Measurements from ENCODE around the gene VPS37C.
A peak's percentile ranks its signal among the peaks of the same experiment; 100 is the strongest.
"Not testable (repeated sequence)": the region's sequence is repeated elsewhere in the genome, so short reads cannot be mapped to it uniquely, and the experiment has no call there.

The VPS37C gene

DNA sequence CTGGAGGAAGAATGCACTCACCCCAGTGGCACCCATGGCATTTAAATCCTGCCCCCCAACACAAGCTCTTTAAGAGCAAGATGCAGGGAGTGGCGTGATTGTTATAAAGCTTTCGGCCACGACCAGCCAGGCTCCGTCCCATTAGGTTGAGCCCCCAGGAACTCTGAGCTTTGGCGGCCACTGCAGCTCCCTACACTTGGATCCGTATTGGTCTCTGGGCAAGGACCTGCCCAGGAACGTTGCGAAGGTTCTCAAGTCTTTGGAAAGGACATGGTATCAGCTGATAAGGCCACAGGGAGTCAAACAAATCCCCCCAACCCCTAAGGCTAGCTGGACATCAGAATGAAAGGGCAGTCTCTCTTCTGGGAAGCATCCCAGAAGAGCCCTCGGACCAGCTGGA lies 9.3 kb upstream of the VPS37C start:
- Histone ChIP-seq H3K4me3 (no peak overlapping the region), H3K9me3 (no peaks in the 10 kb centered on the region; the same call in 1 of the 2 replicates), H3K27me3 (ENCODE audit: low read depth) (peaks cover 15% of the 10 kb centered on the region), H3K4me1 (no peaks in the 10 kb centered on the region; the same call in 1 of the 2 replicates), H3K36me3 (replicated peaks) (no peaks in the 10 kb centered on the region)
- no peak for DNase-seq (ENCODE audit: low spot score in 2 of 2)
- in situ Hi-C loops (cut with MboI; ENCODE audit: low sequenced_read_pairs) = no loop called here

DNA sequence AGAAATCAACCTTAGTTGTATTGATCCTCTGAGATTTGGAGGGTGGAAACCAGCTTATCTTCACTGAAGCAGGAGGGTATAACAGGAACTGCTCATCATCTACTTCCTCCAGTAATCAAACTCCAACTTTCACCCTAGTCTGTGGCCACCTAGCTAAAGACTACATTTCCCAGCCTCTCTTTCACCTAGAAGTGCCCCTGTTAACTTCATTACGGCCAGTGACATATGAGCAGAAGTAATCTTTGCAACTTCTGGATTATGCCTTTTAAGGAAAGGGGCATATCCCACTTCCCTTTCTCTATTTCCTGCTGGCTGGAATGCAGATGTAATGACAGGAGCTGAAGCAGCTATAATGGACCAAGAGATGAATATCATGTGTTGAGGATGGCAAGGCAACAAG lies 7.6 kb upstream of the VPS37C start:
- in situ Hi-C loops (cut with MboI; ENCODE audit: low sequenced_read_pairs) = no loop called here
- Histone ChIP-seq H3K27me3 (ENCODE audit: low read depth) (peaks cover 3% of the 10 kb centered on the region; the same call in 1 of the 2 replicates), H3K9me3 (no peaks in the 10 kb centered on the region; the same call in 1 of the 2 replicates), H3K4me1 (peaks cover 3% of the 10 kb centered on the region; the same call in 1 of the 2 replicates), H3K4me3 (no peak overlapping the region), H3K36me3 (replicated peaks) (no peaks in the 10 kb centered on the region)
- no peak for DNase-seq (ENCODE audit: low spot score in 2 of 2)

DNA sequence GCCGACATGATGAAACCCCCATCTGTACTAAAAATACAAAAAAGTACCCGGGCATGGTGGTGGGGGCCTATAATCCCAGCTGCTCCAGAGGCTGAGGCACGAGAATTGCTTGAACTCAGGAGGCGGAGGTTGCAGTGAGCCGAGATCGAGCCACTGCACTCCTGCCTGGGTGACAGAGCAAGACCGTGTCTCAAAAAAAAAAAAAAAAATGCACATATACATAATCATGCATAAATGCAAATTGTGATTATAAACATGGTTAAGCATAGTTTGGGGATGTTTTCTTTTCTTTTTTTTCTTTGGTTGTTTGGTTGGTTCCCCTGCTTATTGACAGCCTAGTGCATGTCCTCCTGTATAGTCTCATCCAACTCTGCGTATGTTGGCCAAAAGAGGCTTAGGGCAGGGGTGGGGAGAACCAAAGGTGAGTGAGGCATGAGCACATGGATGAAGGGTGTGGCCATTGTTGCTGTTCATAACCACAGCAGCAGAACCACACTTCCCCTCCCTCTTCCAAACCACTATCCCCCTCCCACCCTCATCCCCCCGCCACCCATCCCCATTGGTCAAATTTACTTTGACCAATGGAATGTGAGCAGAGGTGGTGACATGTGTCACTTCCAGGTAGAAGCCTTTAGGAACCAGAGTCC lies 6.9 kb upstream of the VPS37C start:
- no peak overlapping the region for H3K4me3 ChIP-seq
- H3K36me3 ChIP-seq (replicated peaks) = no peaks in the 10 kb centered on the region
- no peak for DNase-seq (ENCODE audit: low spot score in 2 of 2)
- peaks cover 2% of the 10 kb centered on the region; the same call in 1 of the 2 replicates for H3K27me3 ChIP-seq (ENCODE audit: low read depth)
- H3K4me1 ChIP-seq = peaks cover 3% of the 10 kb centered on the region; the same call in 1 of the 2 replicates
- H3K9me3 ChIP-seq = no peaks in the 10 kb centered on the region; the same call in 1 of the 2 replicates
- in situ Hi-C loops (cut with MboI; ENCODE audit: low sequenced_read_pairs) = no loop called here

DNA sequence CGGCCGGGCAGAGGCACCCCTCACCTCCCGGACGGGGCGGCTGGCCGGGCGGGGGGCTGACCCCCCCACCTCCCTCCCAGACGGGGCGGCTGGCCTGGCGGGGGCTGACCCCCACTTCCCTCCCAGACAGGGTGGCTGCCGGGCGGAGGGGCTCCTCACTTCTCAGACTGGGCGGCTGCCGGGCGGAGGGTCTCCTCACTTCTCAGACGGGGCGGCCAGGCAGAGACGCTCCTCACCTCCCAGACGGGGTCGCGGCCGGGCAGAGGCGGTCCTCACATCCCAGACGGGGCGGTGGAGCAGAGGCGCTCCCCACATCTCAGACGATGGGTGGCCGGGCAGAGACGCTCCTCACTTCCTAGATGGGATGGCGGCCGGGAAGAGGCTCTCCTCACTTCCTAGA lies 5.1 kb upstream of the VPS37C start:
- DNase-seq (ENCODE audit: low spot score in 2 of 2); H3K9me3 ChIP-seq; H3K27me3 ChIP-seq (ENCODE audit: low read depth); H3K4me3 ChIP-seq; H3K36me3 ChIP-seq (replicated peaks); in situ Hi-C loops (cut with MboI; ENCODE audit: low sequenced_read_pairs): not testable (repeated sequence)
- H3K4me1 ChIP-seq = peaks cover 11% of the 10 kb centered on the region

DNA sequence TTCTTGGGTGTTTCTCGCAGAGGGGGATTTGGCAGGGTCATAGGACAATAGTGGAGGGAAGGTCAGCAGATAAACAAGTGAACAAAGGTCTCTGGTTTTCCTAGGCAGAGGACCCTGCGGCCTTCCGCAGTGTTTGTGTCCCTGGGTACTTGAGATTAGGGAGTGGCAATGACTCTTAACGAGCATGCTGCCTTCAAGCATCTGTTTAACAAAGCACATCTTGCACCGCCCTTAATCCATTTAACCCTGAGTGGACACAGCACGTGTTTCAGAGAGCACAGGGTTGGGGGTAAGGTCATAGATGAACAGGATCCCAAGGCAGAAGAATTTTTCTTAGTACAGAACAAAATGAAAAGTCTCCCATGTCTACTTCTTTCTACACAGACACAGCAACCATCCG lies 4.6 kb upstream of the VPS37C start:
- H3K9me3 ChIP-seq; DNase-seq (ENCODE audit: low spot score in 2 of 2); H3K36me3 ChIP-seq (replicated peaks); H3K4me3 ChIP-seq; in situ Hi-C loops (cut with MboI; ENCODE audit: low sequenced_read_pairs); H3K27me3 ChIP-seq (ENCODE audit: low read depth): not testable (repeated sequence)
- peaks cover 12% of the 10 kb centered on the region for H3K4me1 ChIP-seq

DNA sequence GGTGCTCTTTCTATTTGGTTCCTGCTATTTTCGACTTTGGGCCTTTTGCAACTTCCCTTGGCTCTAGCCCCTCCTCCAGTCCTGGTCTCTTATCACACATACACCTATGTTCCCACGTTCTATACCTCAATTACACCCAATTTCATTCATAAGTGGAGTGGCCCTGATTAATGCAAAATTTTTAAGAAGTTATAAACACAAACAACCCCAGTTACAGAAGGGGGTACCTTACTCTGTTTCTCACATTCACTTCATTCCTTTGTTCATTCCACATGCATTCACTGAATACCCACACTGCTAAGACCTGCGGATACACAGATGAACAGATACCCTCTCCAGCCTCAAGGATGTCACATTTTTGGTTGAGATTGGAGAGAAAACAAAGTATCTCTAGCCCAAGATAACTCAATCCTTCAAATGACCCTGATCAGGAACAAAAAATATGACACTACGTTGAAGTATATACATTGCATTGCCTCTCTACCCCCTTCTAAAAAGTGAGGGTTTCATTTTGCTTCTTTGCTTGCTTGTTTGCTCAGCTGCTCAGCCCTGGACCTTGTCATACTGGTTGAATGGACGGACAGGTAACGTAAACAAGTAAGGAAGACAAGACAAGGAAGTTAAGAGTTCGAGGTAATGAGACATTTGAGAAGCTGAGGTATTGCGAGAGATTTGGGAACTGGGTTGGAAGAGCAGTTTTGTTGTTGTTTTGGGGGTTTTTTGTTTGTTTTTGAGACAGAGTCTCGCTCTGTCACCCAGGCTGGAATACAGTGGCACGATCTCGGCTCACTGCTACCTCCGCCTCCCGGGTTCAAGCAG lies 3.6 kb upstream of the VPS37C start:
- peaks cover 17% of the 10 kb centered on the region for H3K4me1 ChIP-seq
- in situ Hi-C loops (cut with MboI; ENCODE audit: low sequenced_read_pairs) = no loop called here
- H3K9me3 ChIP-seq = no peaks in the 10 kb centered on the region; the same call in 1 of the 2 replicates
- DNase-seq (ENCODE audit: low spot score in 2 of 2) = no peak
- H3K27me3 ChIP-seq (ENCODE audit: low read depth) = no peaks in the 10 kb centered on the region
- H3K36me3 ChIP-seq (replicated peaks) = no peaks in the 10 kb centered on the region
- H3K4me3 ChIP-seq = no peak overlapping the region

DNA sequence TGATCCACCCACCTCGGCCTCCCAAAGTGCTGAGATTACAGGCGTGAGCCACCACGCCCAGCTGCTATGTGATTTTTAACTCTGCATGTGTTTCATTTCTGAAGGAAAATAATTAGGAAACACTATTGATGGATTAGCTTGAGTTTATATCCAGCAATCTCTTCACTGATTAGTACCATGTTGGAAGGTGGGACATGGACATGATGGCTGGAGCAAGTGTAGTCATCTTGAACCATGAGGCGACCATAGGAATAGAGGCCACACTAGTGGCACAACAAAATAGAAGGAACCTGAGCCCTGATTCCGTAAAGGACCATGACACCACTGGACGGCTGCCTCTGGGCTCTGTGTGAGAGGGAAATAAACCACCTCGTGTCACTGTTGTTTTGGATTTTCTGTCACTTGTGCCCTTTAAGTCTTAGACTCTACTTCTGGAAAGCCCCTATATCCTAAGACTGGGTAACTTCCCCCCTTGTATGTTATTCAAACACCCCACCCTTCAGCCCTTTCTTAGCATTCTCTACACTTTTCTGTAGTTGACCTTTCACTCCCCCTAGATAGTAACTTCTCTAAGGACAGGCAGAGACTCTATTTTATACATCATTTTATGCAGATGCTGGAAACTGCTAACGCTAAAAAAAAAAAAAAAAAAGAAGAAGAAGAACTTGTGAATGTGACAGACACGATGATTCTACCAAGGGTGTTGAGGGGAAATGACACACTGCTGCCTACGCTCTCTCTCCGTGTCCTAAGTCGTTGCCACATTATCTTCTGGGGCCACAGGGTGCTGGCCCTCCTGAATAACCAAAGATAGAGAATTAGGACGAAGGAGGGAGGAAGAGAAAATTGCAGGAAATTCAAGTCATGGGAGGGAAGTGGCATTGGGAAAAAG lies 2.7 kb upstream of the VPS37C start:
- in situ Hi-C loops (cut with MboI; ENCODE audit: low sequenced_read_pairs) = no loop called here
- peaks cover 19% of the 10 kb centered on the region for H3K4me1 ChIP-seq
- H3K9me3 ChIP-seq = no peaks in the 10 kb centered on the region; the same call in 1 of the 2 replicates

DNA sequence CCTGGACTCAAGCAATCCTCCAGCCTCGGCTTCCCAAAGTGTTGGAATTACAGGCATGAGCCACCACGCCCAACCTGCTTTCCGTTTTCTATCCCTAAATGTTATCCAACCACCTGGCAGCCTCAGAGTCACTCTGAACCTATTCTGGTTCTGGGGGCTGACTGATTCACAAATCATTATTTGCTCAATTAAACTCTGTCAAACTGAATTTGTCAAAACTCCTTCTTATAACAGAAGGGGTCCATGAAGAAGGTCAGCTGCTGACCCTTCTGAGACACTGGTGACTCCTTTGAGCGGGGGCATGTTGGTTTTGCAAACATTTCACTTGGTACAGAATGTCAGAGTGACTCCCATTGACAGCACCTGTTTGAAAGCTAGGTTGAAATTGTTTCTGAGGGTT lies 1.8 kb upstream of the VPS37C start:
- H3K36me3 ChIP-seq (replicated peaks) = no peaks in the 10 kb centered on the region
- no peaks in the 10 kb centered on the region for H3K9me3 ChIP-seq
- H3K4me1 ChIP-seq = peaks cover 21% of the 10 kb centered on the region
- DNase-seq (ENCODE audit: low spot score in 2 of 2) = no peak
- H3K27me3 ChIP-seq (ENCODE audit: low read depth) = no peaks in the 10 kb centered on the region
- H3K4me3 ChIP-seq = no peak overlapping the region
- in situ Hi-C loops (cut with MboI; ENCODE audit: low sequenced_read_pairs) = no loop called here

More for the DNA sequence above, 2.7 kb upstream of the VPS37C start:
- H3K27me3 ChIP-seq (ENCODE audit: low read depth) = no peaks in the 10 kb centered on the region
- H3K36me3 ChIP-seq (replicated peaks) = no peaks in the 10 kb centered on the region
- H3K4me3 ChIP-seq = no peak overlapping the region
- DNase-seq (ENCODE audit: low spot score in 2 of 2) = no peak

DNA sequence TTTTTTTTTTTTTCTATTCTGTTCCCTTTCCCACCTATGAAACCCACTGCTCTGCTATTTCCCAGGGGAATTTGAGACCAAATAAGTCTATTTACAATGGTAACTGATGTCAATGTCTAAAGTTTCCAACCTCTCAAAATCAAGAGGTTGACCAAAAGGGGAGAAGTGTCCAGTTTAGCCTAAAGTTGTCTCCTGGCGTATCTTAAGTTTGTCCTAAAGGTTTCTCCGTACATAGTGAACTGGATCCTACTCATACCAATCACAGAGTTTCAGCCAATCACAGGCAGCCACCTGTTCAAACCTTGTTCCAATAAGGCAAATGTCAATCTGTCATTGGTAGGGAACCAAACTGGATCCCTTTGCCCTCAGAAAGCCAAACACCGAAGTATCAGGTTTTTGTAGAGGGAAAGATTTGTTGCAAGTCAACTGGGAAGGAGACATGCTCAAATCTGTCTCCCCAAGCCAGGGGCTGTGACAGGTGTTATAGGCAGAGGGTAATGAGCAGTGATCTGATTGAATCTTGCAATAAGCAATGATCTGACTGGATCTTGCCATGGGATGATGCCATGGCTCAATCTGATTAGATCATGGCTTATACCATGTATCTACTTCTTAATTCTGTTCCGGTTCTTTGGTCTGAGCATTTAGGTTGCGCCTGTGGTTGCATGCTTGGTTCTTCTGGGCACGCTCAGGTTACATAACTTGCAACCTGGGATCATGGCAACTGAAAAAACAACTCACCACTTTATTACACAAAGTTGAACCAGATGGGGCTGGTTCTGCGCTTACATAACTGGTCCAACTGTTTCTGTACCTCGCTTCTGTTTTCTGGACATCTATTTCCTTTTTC lies 1.1 kb upstream of the VPS37C start:
- peaks cover 21% of the 10 kb centered on the region for H3K4me1 ChIP-seq
- H3K27me3 ChIP-seq (ENCODE audit: low read depth) = no peaks in the 10 kb centered on the region
- H3K4me3 ChIP-seq = peak overlapping the region; percentile 54
- peak in 1 of 2 experiments; percentile 40 for DNase-seq (ENCODE audit: low spot score in 2 of 2)
- in situ Hi-C loops (cut with MboI; ENCODE audit: low sequenced_read_pairs) = no loop called here
- H3K36me3 ChIP-seq (replicated peaks) = peaks cover 2% of the 10 kb centered on the region
- no peaks in the 10 kb centered on the region; the same call in 1 of the 2 replicates for H3K9me3 ChIP-seq

DNA sequence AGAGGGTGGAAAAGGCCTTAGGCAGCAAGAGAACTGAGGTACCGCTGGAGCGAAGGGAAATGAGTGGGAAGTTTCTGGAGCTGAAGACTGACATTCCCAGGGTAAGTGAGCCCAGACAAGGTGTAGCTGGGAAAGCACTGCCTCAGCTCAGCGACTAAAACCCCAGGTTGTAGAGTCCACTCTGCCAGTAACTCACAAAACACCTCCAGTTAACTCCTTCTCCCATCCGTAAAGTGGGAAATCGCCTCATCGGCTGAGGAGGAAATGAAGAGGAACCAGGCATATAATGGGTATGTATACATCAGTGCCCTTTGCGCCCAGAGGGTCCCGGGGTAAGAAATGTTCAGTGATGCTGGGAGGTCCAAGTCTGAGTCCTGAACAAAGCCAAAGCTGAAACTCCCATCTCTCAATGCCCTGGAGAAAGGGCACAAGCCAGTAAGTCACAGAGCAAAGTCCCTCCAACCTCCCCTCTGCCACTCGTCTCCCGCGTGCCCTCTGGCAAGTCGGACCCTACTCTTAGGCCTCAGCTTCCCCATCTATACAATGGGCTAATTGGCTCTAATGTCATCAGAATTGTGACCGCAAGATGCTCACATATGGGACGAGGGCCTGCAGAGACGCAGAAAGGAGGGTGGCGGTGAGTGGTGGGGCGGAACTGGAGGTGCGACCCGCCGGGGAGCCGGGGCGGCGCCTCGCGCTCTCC lies 588 bp downstream of the VPS37C start:
- in situ Hi-C loops (cut with MboI; ENCODE audit: low sequenced_read_pairs) = no loop called here
- DNase-seq (ENCODE audit: low spot score in 2 of 2) = peak in 1 of 2 experiments; percentile 16
- Histone ChIP-seq H3K9me3 (no peaks in the 10 kb centered on the region; the same call in 1 of the 2 replicates), H3K36me3 (replicated peaks) (peaks cover 6% of the 10 kb centered on the region), H3K4me3 (peak overlapping the region; percentile 54), H3K27me3 (ENCODE audit: low read depth) (no peaks in the 10 kb centered on the region), H3K4me1 (peaks cover 21% of the 10 kb centered on the region)

DNA sequence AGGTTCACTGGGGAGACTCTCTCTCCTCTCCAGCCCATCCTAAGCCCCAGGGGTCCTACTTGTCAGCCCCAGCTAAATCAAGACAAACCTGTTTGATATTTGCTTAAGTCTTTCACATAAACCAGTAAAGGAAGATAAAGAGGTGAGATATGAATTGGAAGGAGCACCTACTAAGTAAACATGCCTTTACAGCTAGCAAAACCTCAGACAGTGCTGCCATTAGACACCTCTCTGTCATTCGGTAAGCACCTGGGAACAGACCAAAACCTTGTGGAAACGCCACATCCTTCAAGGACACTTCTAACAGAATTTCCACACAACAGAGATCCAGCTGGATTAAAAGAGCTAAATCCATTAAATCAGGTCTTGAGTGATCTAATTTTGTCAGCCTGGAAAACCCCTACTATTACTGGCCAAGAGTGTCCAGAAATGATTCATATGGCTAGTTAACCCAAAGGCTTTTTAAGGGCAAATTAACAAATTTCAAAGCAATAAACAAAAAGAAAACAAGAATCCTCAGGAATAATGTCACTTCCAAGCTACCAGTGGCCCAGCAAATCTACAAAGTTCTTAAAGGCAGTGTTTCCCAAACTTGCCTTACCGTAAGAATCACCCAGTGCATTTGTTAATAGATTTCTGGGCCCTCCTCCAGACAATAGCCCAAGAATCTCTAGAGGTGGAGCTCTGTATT lies 2.4 kb downstream of the VPS37C start:
- no peak overlapping the region for H3K4me3 ChIP-seq
- peaks cover 18% of the 10 kb centered on the region for H3K4me1 ChIP-seq
- no peaks in the 10 kb centered on the region for H3K27me3 ChIP-seq (ENCODE audit: low read depth)
- H3K9me3 ChIP-seq = no peaks in the 10 kb centered on the region; the same call in 1 of the 2 replicates
- in situ Hi-C loops (cut with MboI; ENCODE audit: low sequenced_read_pairs) = no loop called here
- H3K36me3 ChIP-seq (replicated peaks) = peaks cover 6% of the 10 kb centered on the region
- no peak for DNase-seq (ENCODE audit: low spot score in 2 of 2)

DNA sequence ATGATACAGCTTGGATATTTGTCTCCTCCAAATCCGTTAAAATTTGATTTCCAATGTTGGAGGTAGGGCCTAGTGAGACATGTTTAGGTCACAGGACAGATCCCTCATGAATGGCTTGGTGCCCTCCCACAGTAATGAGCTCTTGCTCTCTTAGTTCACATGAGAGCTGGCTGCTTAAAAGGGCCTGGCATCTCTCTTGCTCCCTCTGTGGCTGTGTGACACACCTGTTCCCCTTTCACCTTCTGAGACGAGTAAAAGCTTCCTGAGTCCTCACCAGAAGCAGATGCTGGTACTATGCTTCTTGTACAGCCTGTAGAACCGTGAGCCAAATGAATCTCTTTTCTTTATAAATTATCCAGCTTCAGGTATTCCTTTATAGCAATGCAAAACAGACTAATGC lies 3.5 kb downstream of the VPS37C start:
- H3K9me3 ChIP-seq = no peaks in the 10 kb centered on the region; the same call in 1 of the 2 replicates
- no peak overlapping the region for H3K4me3 ChIP-seq
- in situ Hi-C loops (cut with MboI; ENCODE audit: low sequenced_read_pairs) = no loop called here
- peaks cover 18% of the 10 kb centered on the region for H3K4me1 ChIP-seq
- H3K36me3 ChIP-seq (replicated peaks) = peaks cover 6% of the 10 kb centered on the region
- no peak for DNase-seq (ENCODE audit: low spot score in 2 of 2)
- H3K27me3 ChIP-seq (ENCODE audit: low read depth) = no peaks in the 10 kb centered on the region

Data from HAP-1 (cell line).